ENCODE measurements around the gene ARHGAP1.
"Not testable (repeated sequence)": the region's sequence is repeated elsewhere in the genome, so short reads cannot be mapped to it uniquely, and the experiment has no call there.

The ARHGAP1 gene

GRCh38 chr11:46721286-46721685 lies 20.9 kb upstream of the ARHGAP1 start:
- Mint-ChIP-seq H3K9me3 (no peaks in the 10 kb centered on the region), H3K4me1 (peaks cover 40% of the 10 kb centered on the region), H3K27me3 (ENCODE audit: low read depth, poor library complexity) (peaks cover 3% of the 10 kb centered on the region), H3K27ac (peak overlapping the region; percentile 88), H3K4me3 (no peak overlapping the region), H3K36me3 (ENCODE audit: low read depth) (no peaks in the 10 kb centered on the region)
- no peak for DNase-seq
- TF ChIP-seq CTCF (IDR thresholded peaks at IDR 0.05) = no peak

GRCh38 chr11:46719543-46720218 lies 19.3 kb upstream of the ARHGAP1 start:
- Mint-ChIP-seq H3K4me1 (peaks cover 31% of the 10 kb centered on the region), H3K27ac (no peak overlapping the region), H3K36me3 (ENCODE audit: low read depth) (no peaks in the 10 kb centered on the region), H3K27me3 (ENCODE audit: low read depth, poor library complexity) (peaks cover 3% of the 10 kb centered on the region), H3K9me3 (no peaks in the 10 kb centered on the region), H3K4me3 (no peak overlapping the region)
- no peak for DNase-seq
- no peak for TF ChIP-seq CTCF (IDR thresholded peaks at IDR 0.05)

GRCh38 chr11:46719048-46719542 lies 18.7 kb upstream of the ARHGAP1 start, which contains the start of gene F2:
Gene F2, plus strand, starts transcription at chr11:46719213. Its CDS starts 23 bp downstream, at chr11:46719236.
- Mint-ChIP-seq H3K27ac (no peak within 1 kb of the TSS), H3K9me3 (no peaks in the 10 kb centered on the region), H3K27me3 (ENCODE audit: low read depth, poor library complexity) (peaks cover 3% of the 10 kb centered on the region), H3K4me3 (no peak within 1 kb of the TSS), H3K36me3 (ENCODE audit: low read depth) (no peaks in the 10 kb centered on the region), H3K4me1 (peaks cover 28% of the 10 kb centered on the region)
- no peak for TF ChIP-seq CTCF (IDR thresholded peaks at IDR 0.05)
- no peak for DNase-seq

- DNase-seq = no peak
- H3K36me3 Mint-ChIP-seq (ENCODE audit: low read depth) = no peaks in the 10 kb centered on the region
- H3K27ac Mint-ChIP-seq = no peak overlapping the region
- no peaks in the 10 kb centered on the region for H3K27me3 Mint-ChIP-seq (ENCODE audit: low read depth, poor library complexity)
- no peak for TF ChIP-seq CTCF (IDR thresholded peaks at IDR 0.05)
- no peak overlapping the region for H3K4me3 Mint-ChIP-seq
- no peaks in the 10 kb centered on the region for H3K9me3 Mint-ChIP-seq
- peaks cover 25% of the 10 kb centered on the region for H3K4me1 Mint-ChIP-seq
Measured at GRCh38 chr11:46718155-46719019, 18.0 kb upstream of the ARHGAP1 start.

- H3K9me3 Mint-ChIP-seq; H3K4me3 Mint-ChIP-seq; DNase-seq; H3K36me3 Mint-ChIP-seq (ENCODE audit: low read depth); H3K27me3 Mint-ChIP-seq (ENCODE audit: low read depth, poor library complexity); H3K27ac Mint-ChIP-seq: not testable (repeated sequence)
- H3K4me1 Mint-ChIP-seq = peaks cover 23% of the 10 kb centered on the region
Measured at GRCh38 chr11:46717825-46718154, 17.4 kb upstream of the ARHGAP1 start.

- no peak overlapping the region for H3K4me3 Mint-ChIP-seq
- no peaks in the 10 kb centered on the region for H3K4me1 Mint-ChIP-seq
- TF ChIP-seq CTCF (IDR thresholded peaks at IDR 0.05) = no peak
- H3K27ac Mint-ChIP-seq = no peak overlapping the region
- no peaks in the 10 kb centered on the region for H3K9me3 Mint-ChIP-seq
- H3K27me3 Mint-ChIP-seq (ENCODE audit: low read depth, poor library complexity) = peaks cover 4% of the 10 kb centered on the region
- H3K36me3 Mint-ChIP-seq (ENCODE audit: low read depth) = no peaks in the 10 kb centered on the region
- no peak for DNase-seq
Measured at GRCh38 chr11:46712874-46713576, 12.6 kb upstream of the ARHGAP1 start.
